ENCODE results near the gene CANT1. TPM values are rescaled to one million over a fixed set of nuclear protein-coding genes. Genes with fewer than 3 reads are reported as not detected.

Gene CANT1
- total RNA-seq, 2 experiments from 2014 or later, result 28.3 to 30.0 TPM

- peaks cover 47% of the 10 kb centered on the region for H3K4me1 Mint-ChIP-seq (ENCODE audit: low read depth)
- ATAC-seq (ENCODE audit: poor library complexity), result no peak
- POLR2A ChIA-PET, result no interaction called here
Measured at GRCh38 chr17:79002796-79003593, 6.6 kb downstream of the CANT1 start.

GRCh38 chr17:79002291-79002690, 7.3 kb downstream of the CANT1 start:
- Mint-ChIP-seq H3K4me1 (ENCODE audit: low read depth) (peaks cover 39% of the 10 kb centered on the region), H3K27me3 (no peaks in the 10 kb centered on the region), H3K4me3 (no peak overlapping the region), H3K27ac (peak overlapping the region; percentile 20), H3K36me3 (ENCODE audit: low read depth) (peaks cover 46% of the 10 kb centered on the region), H3K9me3 (no peaks in the 10 kb centered on the region)
- no peak overlapping the region for H3K4me3 ChIP-seq (ENCODE audit: low read length)
- DNase-seq (no peak), ATAC-seq (ENCODE audit: poor library complexity) (no peak)
- H3K27me3 ChIP-seq (ENCODE audit: control insufficient read depth in 1 of 2, insufficient read depth in 2 of 2, low read length in 2 of 2), result no peaks in the 10 kb centered on the region
- no peak overlapping the region for H3K27ac ChIP-seq (ENCODE audit: low read depth in 1 of 2, low read length in 2 of 2)
- H3K9me3 ChIP-seq (ENCODE audit: control insufficient read depth in 1 of 2, insufficient read depth in 1 of 2, low read length in 2 of 2), result no peaks in the 10 kb centered on the region
- H3K4me1 ChIP-seq (ENCODE audit: insufficient read depth, low read length), result peaks cover 25% of the 10 kb centered on the region
- H3K36me3 ChIP-seq (ENCODE audit: insufficient read depth, low read length), result peaks cover 47% of the 10 kb centered on the region
- no peak for TF ChIP-seq CTCF (IDR thresholded peaks at IDR 0.05)
- POLR2A ChIA-PET, result no interaction called here
- intact Hi-C loops (cut with DNase I, micrococcal nuclease), result no loop called here
- CTCF ChIA-PET, result no interaction called here

More at GRCh38 chr17:79002796-79003593, 6.6 kb downstream of the CANT1 start:
- Mint-ChIP-seq H3K27me3 (no peaks in the 10 kb centered on the region), H3K4me3 (no peak overlapping the region), H3K27ac (peak overlapping the region; percentile 64), H3K9me3 (no peaks in the 10 kb centered on the region), H3K36me3 (ENCODE audit: low read depth) (peaks cover 45% of the 10 kb centered on the region)
- peaks cover 32% of the 10 kb centered on the region for H3K4me1 ChIP-seq (ENCODE audit: insufficient read depth, low read length)
- no peak for DNase-seq
- H3K27ac ChIP-seq (ENCODE audit: low read depth in 1 of 2, low read length in 2 of 2), result no peak overlapping the region
- peaks cover 44% of the 10 kb centered on the region for H3K36me3 ChIP-seq (ENCODE audit: insufficient read depth, low read length)
- no peak overlapping the region for H3K4me3 ChIP-seq (ENCODE audit: low read length)
- no peaks in the 10 kb centered on the region for H3K27me3 ChIP-seq (ENCODE audit: control insufficient read depth in 1 of 2, insufficient read depth in 2 of 2, low read length in 2 of 2)
- H3K9me3 ChIP-seq (ENCODE audit: control insufficient read depth in 1 of 2, insufficient read depth in 1 of 2, low read length in 2 of 2), result no peaks in the 10 kb centered on the region
- intact Hi-C loops (cut with DNase I, micrococcal nuclease), result no loop called here
- CTCF ChIA-PET, result no interaction called here
- TF ChIP-seq CTCF (IDR thresholded peaks at IDR 0.05), result no peak

- POLR2A ChIA-PET, result no interaction called here
- intact Hi-C loops (cut with DNase I, micrococcal nuclease), result no loop called here
- Histone ChIP-seq H3K4me3 (ENCODE audit: low read length) (no peak overlapping the region), H3K27ac (ENCODE audit: low read depth in 1 of 2, low read length in 2 of 2) (no peak overlapping the region), H3K4me1 (ENCODE audit: insufficient read depth, low read length) (peaks cover 17% of the 10 kb centered on the region), H3K36me3 (ENCODE audit: insufficient read depth, low read length) (peaks cover 51% of the 10 kb centered on the region), H3K27me3 (ENCODE audit: control insufficient read depth in 1 of 2, insufficient read depth in 2 of 2, low read length in 2 of 2) (no peaks in the 10 kb centered on the region), H3K9me3 (ENCODE audit: control insufficient read depth in 1 of 2, insufficient read depth in 1 of 2, low read length in 2 of 2) (no peaks in the 10 kb centered on the region)
- Mint-ChIP-seq H3K27ac (peak overlapping the region; percentile 20), H3K36me3 (ENCODE audit: low read depth) (peaks cover 46% of the 10 kb centered on the region), H3K27me3 (no peaks in the 10 kb centered on the region), H3K4me3 (no peak overlapping the region), H3K9me3 (no peaks in the 10 kb centered on the region), H3K4me1 (ENCODE audit: low read depth) (peaks cover 31% of the 10 kb centered on the region)
- TF ChIP-seq CTCF (IDR thresholded peaks at IDR 0.05), result no peak
- CTCF ChIA-PET, result no interaction called here
- ATAC-seq (ENCODE audit: poor library complexity) (no peak), DNase-seq (no peak)
Measured at GRCh38 chr17:79001190-79002020, 8.2 kb downstream of the CANT1 start.
